Cardiac fibroblast (primary cell): ENCODE measurements around the gene SCP2.

Source experiments
- DNase-seq, 2 donors: peaks; one replicate each; pipeline versions ENCODE4 v3.0.0 to v3.0.0-alpha.2; 2010; ENCODE audit warnings: low read depth in 2 of 2
- H3K4me3 ChIP-seq, 2 donors: replicated peaks in 1 of 2; 1 replicate in 1 of 2; 2 replicates in 1 of 2; pipeline ENCODE4 v1.5.1; 2011; ENCODE audit warnings: low read depth in 2 of 2, low read length in 2 of 2, mild to moderate bottlenecking in 2 of 2, moderate library complexity in 1 of 2
- TF ChIP-seq, protein P1 (sequence below): IDR thresholded peaks from one replicate; pipeline ENCODE4 v1.5.1; 2011; ENCODE audit warnings: low read depth, mild to moderate bottlenecking, low read length, inconsistent platforms

Gene SCP2

DNA sequence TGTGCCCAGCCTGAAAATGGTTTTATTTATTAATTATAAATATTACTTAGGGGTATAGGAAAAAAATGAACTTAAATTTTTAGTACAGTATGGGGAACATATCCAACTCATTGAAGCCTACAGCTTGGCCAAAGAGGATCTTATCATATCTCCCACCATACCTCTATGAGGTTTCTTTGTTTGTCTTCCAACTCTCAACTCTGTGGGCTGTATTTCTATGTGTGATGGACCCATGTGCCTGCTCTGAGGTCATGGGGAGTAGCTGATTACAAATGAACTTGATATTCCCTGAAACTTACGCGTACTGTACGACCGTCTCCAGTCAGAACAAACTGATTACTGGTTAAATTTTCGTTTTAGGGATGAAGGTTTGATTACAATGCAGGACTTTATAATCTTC lies 93.5 kb downstream of the SCP2 start:
- TF ChIP-seq, protein P1, sequence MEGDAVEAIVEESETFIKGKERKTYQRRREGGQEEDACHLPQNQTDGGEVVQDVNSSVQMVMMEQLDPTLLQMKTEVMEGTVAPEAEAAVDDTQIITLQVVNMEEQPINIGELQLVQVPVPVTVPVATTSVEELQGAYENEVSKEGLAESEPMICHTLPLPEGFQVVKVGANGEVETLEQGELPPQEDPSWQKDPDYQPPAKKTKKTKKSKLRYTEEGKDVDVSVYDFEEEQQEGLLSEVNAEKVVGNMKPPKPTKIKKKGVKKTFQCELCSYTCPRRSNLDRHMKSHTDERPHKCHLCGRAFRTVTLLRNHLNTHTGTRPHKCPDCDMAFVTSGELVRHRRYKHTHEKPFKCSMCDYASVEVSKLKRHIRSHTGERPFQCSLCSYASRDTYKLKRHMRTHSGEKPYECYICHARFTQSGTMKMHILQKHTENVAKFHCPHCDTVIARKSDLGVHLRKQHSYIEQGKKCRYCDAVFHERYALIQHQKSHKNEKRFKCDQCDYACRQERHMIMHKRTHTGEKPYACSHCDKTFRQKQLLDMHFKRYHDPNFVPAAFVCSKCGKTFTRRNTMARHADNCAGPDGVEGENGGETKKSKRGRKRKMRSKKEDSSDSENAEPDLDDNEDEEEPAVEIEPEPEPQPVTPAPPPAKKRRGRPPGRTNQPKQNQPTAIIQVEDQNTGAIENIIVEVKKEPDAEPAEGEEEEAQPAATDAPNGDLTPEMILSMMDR = no peak
- no peak for DNase-seq
- H3K4me3 ChIP-seq = no peak overlapping the region

DNA sequence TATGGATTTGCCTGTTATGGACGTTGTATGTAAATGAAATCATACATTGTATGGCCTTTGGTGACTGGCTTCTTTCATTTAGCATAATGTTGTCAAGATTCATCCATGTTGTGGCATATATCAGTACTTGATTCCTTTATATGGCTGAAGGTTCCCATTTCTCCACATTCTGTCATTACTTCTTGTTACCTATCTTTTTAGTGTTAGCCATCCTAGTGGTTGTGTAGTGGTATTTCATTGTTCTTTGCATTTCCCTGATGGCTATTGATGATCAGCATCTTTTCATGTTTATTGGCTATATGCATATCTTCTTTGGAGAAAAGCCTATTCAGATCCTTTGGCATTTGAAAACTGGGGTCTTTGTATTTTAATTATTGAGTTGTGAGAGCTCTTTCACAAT lies 95.1 kb downstream of the SCP2 start:
- no peak for DNase-seq
- TF ChIP-seq, protein P1 = no peak
- no peak overlapping the region for H3K4me3 ChIP-seq

DNA sequence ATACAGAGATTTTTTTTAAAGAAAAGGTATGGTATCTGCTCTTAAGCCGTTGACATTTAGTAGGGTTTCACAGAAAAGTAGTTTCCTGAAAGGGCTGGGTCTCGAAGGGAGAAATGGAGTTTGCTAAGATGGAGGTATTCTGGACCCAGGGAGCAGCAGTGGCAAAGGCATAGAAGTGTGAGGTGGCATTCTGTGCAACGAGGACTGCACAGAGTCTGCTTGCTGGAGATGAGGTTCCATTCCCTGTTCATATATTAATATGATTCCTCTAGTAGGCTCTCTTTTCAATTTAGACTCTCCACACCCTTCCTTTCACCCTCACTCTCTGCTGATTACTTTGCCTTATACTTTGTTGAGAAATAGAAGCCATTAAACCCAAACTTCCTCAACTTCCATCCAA lies 96.5 kb downstream of the SCP2 start:
- DNase-seq = no peak
- H3K4me3 ChIP-seq = no peak overlapping the region
- TF ChIP-seq, protein P1 = no peak

DNA sequence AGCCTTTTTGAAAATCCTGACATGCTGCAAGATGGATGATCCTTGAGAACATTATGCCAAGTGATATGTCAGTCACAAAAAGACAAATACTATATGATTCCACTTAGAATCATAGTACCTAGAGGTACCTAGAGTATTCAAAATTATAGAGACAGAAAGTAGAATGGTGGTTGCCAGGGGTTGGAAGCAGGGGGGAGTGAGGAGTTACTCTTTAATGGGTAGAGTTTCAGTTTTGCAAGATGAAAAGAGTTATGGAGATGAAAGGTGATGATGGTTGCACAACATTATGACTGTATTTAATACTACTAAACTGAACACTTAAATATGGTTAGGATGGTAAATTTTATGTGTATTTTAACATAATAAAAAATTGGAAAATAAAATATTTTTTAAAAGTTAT lies 97.0 kb downstream of the SCP2 start:
- TF ChIP-seq, protein P1 = no peak
- no peak overlapping the region for H3K4me3 ChIP-seq
- no peak for DNase-seq

DNA sequence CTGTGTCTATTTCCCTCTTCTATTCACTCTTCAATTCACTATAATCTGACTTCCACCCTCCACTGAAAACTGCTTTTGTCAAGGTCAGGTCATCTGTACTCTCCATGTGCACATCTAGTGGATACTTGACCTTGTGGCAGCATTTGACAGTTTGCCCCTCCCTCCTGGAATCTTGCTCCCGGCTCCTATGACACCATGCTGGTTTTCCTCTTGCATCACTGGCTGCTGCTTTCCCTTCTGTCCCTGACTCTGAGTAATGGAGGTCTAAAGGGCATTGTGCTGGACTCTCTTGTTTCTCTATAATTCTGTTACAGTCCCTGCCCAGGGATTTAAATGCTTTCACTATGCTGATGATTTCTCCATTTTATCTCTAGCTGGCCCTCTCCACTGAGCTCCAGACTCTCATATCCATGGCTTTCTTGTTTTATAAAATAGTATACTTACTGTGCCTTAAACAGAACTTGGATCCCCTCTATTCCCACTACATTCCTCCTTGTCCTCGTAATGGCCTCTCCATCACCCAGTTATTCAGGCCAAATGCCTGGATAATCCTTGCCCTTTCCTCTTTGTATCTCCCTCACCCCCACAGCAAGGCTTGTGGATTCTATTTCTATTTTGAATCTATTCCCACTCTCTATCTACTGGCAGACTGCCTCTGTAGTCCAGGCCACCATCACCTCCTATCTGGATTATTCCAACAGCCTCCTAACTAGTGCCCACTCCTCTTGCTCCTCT lies 98.1 kb downstream of the SCP2 start:
- DNase-seq = peak; percentile 82 to 85
- no peak overlapping the region for H3K4me3 ChIP-seq
- TF ChIP-seq, protein P1 = no peak

DNA sequence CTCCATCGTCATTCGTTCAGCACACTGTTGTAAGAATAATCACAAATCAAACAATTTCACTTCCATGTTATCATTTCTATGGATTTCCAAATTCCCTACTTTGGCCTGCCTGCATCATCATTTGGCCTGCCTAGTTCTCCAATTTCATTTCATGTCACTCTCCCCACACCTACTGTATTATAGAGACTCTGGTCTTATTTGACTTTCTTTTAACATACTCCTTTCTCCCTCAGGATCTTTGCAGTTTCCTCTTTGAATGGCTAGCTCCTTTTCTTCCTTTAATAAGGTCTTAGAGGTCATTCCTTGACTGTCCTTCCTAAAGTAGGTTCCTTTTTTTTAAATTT lies 98.7 kb downstream of the SCP2 start:
- DNase-seq = no peak
- TF ChIP-seq, protein P1 = no peak
- H3K4me3 ChIP-seq = no peak overlapping the region

DNA sequence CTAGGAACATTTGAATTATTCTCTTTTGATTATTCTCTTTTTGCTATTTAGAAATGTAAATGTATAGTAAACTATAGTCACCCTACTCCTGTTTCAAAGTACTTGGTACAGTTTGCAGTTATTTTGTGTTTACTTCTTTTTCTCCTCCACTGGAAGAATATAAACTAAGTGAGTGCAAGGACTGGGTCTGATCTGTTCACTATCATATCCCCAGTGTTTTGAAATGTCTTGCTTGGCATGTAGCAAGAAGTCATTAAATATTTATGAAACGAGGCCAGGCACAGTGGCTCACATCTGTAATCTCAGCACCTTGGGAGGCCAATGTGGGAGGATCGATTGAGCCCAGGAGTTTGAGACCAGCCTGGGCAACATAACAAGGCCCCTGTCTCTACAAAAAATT lies 99.2 kb downstream of the SCP2 start:
- TF ChIP-seq, protein P1 = no peak
- DNase-seq = no peak
- no peak overlapping the region for H3K4me3 ChIP-seq
